RPMI8226 (cell line): Measurements from ENCODE around the gene CDCA3.

Experiments
- DNase-seq: peaks from one replicate; pipeline ENCODE4 v3.0.0-alpha.2; 2015

CDCA3 gene

DNA sequence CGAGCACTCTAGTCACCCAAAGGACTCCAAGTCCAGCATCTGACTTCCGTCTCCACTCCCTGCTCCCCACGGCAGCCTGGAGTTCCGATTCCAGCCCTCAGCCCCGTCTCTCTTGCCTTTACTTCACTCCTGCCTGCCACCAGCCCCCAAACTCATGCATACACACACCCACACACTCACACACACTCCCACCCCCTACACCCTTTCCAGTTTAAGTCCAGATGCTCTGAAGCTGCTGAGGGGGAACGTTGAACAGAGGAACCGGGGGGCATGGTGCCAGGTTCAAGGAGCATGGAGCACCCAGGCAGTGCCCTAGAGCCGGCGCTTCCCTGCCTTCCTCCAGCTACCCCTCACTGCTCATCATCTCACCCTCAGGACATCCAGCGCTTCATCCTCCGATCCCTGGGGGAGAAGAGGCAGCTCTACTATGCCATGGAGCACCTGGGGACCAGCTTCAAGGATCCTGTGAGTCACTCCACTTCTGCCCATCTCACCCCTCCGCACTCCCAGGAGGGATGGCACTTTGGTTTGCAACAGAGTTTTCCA lies 19.6 kb downstream of the CDCA3 start:
- DNase-seq, result no peak

- no peak for DNase-seq
Observed at GRCh38 chr12:6830999-6831398, 20.1 kb downstream of the CDCA3 start.

GRCh38 chr12:6830286-6830890 lies 20.7 kb downstream of the CDCA3 start:
- DNase-seq, result no peak

DNA sequence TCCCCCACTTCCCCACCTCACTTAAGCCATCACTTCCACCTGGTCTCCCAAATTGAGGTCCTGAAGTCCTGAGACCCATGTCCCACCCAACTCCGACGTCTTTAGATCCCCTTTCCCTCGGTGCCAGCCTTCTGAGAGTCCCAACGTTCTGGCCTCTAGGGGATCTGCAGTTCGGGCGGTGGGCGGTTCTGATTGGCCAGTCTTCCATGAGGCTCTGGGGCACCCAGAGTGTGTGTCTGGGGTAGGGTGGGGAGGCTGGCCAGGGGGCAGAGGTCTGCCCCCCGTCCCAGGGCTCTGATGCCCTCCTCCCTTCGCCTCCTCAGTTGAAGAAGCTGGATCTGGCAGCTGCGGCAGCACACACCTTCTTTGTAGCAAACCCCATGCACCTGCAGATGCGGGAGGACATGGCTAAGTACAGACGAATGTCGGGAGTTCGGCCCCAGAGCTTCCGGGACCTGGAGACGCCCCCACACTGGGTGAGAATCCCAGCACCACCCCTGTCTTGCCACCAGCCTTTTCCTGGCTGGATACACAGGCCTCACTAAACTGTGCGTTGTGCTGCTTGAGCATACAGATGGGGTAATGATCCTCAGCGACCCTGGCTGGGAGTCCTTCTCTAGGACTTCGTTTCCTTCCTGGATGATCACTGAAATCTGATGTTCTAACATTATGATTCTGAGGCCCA lies 21.4 kb downstream of the CDCA3 start:
- no peak for DNase-seq

DNA sequence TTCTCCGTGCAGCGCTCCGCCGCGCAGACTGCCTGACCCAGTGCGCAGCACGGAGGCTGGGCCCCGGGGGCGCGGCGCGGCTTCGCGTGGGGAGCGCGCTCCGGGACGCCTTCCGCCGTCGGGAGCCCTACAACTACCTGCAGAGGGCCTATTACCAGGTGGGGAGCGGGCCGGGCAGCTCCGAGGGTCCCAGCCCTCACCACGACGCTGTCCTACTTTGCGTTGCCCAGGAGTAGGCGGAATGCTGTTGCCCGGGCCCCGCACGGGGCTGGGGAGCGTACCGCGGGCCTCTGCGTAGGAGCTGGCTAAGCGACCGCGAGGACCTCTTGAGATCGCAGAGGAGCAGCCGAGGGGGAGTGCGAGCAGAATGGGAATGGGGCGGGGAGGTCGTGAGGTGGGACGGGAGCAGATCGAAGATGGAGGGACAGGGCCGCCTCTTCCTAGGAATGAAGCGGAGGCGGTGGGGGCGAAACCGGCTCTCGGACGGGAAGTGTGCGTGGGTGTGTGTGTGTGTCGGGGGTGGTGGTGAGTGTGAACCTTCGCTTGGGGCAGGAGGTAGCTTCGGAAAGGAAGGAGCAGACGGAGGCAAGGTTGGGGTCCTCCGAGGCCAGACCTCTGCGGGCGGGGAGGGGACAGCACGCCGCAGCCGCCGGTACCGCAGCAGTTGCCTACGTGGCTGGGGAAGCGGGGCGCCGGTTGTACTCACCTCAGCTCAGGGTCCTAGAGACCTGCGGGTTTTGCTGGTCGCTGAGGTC lies 22.1 kb downstream of the CDCA3 start:
- no peak for DNase-seq

DNA sequence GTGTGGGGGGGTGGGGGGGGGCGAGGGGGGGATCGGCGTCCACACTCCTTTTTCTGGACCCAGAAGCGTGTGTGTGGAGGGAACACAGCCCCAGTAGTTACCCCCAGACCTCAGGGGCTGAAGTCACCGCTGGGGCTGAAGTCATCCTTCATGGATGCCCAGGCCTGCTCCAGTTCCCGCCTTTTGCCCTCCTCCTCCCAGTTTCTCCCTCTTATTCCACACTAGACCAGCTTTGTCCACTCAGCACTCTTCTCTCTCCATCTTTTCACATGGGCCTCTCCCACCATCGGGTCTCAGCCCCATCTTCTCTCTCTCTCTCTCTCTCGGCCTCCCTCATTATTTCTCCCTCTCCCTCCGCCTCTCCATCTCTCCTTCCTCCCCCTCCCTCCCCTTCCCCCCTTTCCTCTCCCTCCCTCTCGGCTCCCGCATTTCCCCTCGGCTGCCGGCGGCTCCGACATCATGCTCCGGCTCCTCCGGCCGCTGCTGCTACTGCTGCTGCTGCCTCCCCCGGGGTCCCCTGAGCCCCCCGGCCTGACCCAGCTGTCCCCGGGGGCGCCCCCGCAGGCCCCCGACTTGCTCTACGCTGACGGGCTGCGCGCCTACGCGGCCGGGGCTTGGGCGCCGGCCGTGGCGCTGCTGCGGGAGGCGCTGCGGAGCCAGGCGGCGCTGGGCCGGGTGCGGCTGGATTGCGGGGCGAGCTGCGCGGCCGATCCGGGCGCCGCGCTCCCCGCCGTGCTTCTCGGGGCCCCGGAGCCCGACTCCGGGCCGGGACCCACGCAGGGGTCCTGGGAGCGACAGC lies 22.9 kb downstream of the CDCA3 start, which contains the start of gene P3H3:
TSS of gene P3H3 (plus strand) at position 426 of the 799 bp plus-strand sequence. CDS start at position 460, 34 bp downstream.
- DNase-seq, result peak; percentile 39

- DNase-seq, result peak; percentile 56
Observed at GRCh38 chr12:6827437-6827911, 23.6 kb downstream of the CDCA3 start.

DNA sequence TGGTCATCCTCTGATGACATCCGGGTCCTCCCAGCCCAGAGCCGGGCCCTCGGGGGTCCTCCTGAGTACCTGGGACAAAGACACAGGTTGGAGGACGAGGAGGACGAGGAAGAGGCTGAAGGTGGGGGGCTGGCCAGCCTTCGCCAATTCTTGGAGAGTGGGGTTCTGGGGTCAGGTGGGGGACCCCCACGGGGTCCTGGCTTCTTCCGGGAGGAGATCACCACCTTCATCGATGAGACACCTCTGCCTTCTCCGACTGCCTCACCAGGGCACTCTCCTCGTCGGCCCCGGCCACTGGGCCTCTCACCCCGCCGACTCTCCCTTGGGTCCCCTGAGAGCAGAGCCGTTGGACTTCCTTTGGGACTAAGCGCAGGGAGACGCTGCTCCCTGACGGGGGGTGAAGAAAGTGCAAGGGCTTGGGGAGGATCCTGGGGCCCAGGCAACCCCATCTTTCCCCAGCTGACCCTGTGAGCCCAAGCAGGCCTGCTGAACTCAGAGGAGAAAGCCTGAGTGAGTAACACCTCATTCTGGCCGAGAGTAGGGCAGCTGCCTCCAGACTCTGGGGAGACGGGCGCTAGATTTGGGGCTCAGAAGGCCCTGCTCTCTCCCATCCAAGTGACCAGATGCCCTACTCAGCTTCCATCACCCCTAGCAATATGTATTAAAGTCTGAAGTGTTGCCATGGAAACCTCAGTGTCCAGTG lies 24.2 kb downstream of the CDCA3 start:
- no peak for DNase-seq

GRCh38 chr12:6826125-6826733 lies 24.9 kb downstream of the CDCA3 start:
- no peak for DNase-seq

DNA sequence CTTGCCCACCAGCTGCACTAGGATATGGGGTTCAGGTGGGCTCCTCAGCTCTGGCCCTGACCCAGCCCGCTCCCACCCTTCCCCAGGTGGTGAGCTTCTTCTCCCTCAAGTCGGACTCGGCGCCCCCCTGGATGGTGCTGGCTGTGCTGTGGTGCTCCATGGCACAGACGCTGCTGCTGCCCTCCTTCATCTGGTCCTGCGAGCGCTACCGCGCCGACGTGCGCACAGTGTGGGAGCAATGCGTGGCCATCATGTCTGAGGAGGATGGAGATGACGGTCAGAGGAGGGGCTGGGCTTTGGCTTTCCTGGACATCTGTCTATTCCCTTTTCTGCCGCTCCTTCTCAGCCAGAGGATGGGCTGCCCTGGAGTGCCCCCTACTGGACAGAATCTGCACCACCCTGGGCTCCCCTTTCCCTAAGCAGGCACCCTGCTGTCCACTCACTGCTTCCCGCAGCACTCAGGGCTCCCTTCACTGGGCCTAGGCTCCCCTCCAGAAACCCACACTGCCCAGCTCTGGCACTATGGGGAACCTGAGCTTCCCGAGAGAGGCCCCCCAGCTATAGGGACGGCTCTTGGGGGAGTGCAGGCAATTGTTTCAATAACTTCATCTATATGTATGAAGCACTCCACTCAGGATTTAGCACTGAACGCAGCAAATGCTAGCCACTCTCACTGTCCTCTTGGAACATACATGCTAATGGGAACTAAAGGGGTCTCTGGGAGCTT lies 25.5 kb downstream of the CDCA3 start:
- peak; percentile 80 for DNase-seq

- no peak for DNase-seq
Observed at GRCh38 chr12:6824901-6825381, 26.1 kb downstream of the CDCA3 start.

- DNase-seq, result peak; percentile 50
Observed at GRCh38 chr12:6824085-6824775, 26.9 kb downstream of the CDCA3 start.

GRCh38 chr12:6823182-6824084 lies 27.7 kb downstream of the CDCA3 start:
- no peak for DNase-seq

GRCh38 chr12:6822426-6823135 lies 28.5 kb downstream of the CDCA3 start:
- no peak for DNase-seq

DNA sequence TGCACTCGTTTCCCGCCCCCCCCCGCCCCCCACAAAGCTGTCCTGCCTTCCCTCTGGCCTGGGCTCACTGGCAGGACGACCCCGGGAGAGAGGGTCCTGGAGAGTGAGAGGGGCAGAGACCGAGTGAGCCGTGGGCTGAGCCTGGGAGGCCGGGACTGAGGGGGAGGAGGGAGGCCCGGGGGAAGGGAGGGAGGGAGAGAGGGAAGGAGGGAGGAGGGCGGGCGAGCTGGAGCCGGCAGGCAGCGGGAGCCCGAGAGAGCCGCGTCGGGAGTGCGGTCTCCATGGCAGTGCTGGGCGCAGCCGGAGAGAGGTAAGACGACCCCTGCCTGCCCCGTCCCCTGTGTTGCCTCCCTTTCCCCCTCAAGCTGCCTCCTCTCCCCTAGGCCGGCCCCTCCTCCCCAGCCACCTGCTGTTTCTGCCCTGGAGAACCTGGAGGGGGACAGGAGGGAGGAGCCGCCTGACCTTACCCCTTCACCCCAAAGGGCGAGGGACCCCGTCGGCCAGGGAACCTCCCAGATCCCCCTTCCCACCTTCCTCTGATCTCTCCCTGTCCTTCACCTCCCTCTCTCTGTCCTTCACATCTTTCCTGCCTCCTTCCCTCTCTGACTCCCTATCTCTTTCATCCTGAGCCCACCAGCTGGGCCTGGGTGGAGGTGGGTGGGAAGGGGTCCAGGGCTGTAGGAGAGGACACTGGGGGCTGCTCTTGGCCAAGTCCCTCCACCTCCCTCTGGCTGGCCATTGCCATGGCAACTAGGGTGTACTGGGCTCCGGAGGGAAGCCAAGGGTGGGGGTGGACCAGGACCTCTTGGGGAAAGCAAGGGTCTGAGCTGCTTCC lies 29.3 kb downstream of the CDCA3 start, which contains the start of gene GPR162:
TSS of gene GPR162 (plus strand) at position 231 of the 835 bp plus-strand sequence. CDS start 2,078 bp downstream, outside the sequence.
- peak; percentile 23 for DNase-seq

DNA sequence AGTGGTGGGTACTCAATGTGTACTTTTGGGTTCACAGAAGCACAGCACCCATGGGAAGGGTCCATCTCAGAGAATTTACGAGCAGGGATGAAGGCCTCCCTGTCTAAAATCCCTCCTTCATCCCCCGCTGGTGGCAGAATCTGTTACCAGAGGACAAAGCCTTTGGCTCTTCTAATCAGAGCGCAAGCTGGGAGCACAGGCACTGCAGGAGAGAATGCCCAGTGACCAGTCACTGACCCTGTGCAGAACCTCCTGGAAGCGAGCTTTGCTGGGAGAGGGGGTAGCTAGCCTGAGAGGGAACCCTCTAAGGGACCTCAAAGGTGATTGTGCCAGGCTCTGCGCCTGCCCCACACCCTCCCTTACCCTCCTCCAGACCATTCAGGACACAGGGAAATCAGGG lies 30.9 kb downstream of the CDCA3 start:
- DNase-seq, result peak; percentile 1
